Endothelial cell of umbilical vein (primary cell): Measurements from ENCODE around the gene RPLP2.

Source experiments
- CTCF ChIP-seq, 2 donors: IDR thresholded peaks; 1 replicate in 1 of 2; 2 replicates in 1 of 2; pipeline ENCODE4 v1.5.1; 2011; ENCODE audit warnings: low read length in 2 of 2, mild to moderate bottlenecking in 2 of 2, moderate library complexity in 2 of 2, control low read depth in 1 of 2, inconsistent platforms in 1 of 2, low read depth in 1 of 2; ENCODE audit not compliant: insufficient read depth in 1 of 2; ENCODE audit errors: extremely low read depth in 1 of 2
- EZH2 ChIP-seq: IDR thresholded peaks from 2 replicates; pipeline ENCODE4 v1.6.1; 2012; ENCODE audit warnings: borderline replicate concordance, low read depth, mild to moderate bottlenecking, moderate library complexity, low read length, inconsistent platforms; ENCODE audit not compliant: severe bottlenecking
- FOS ChIP-seq: IDR thresholded peaks from 2 replicates; pipeline ENCODE4 v1.6.1; 2011; ENCODE audit warnings: mild to moderate bottlenecking, low read length, moderate library complexity, borderline replicate concordance; ENCODE audit not compliant: insufficient read depth
- GATA2 ChIP-seq: IDR thresholded peaks from 2 replicates; pipeline ENCODE4 v1.7.0; 2011; ENCODE audit warnings: low read depth, mild to moderate bottlenecking, moderate library complexity, mixed read lengths, low read length; ENCODE audit not compliant: insufficient read length, insufficient read depth
- JUN ChIP-seq: IDR thresholded peaks from 2 replicates; pipeline ENCODE4 v1.6.1; 2011; ENCODE audit warnings: borderline replicate concordance, low read depth; ENCODE audit not compliant: insufficient read length, insufficient read depth
- MAX ChIP-seq: IDR thresholded peaks from 2 replicates; pipeline ENCODE4 v1.6.1; 2011; ENCODE audit not compliant: insufficient read depth, insufficient read length
- MYC ChIP-seq: IDR thresholded peaks from one replicate; pipeline ENCODE4 v1.6.1; 2011; ENCODE audit warnings: mild to moderate bottlenecking, low read depth, low read length
- POLR2A ChIP-seq: IDR thresholded peaks from 2 replicates; pipeline ENCODE4 v1.6.1; 2012; ENCODE audit warnings: low read depth, mild to moderate bottlenecking, control low read depth, low read length
- POLR2AphosphoS5 ChIP-seq: IDR thresholded peaks from 2 replicates; pipeline ENCODE4 v1.6.1; 2012; ENCODE audit warnings: low read depth, mild to moderate bottlenecking, control low read depth, low read length, moderate library complexity; ENCODE audit not compliant: insufficient read depth

- no peak for TF ChIP-seq CTCF (IDR thresholded peaks at IDR 0.05; ENCODE audit: extremely low read depth in 1 of 2, insufficient read depth in 1 of 2, low read depth in 1 of 2, low read length in 2 of 2)
- TF ChIP-seq POLR2A = no peak
- no peak for TF ChIP-seq JUN
- TF ChIP-seq MYC = no peak
- no peak for TF ChIP-seq GATA2
- no peak for TF ChIP-seq POLR2AphosphoS5
- no peak for TF ChIP-seq EZH2
- TF ChIP-seq MAX = no peak
- no peak for TF ChIP-seq FOS
Measured at GRCh38 chr11:858053-858761, 48.4 kb downstream of the RPLP2 start.
